GM18909 (cell line): ENCODE data around the gene ARL13B.
"Not testable (repeated sequence)": the region's sequence is repeated elsewhere in the genome, so short reads cannot be mapped to it uniquely, and the experiment has no call there.

Source experiments
- ATAC-seq: cut with Tn5 transposase; IDR thresholded peaks from one replicate; pipeline ENCODE4 v1.9.1; 2021; ENCODE audit warnings: mild to moderate bottlenecking; ENCODE audit not compliant: unreplicated experiment, poor library complexity

ARL13B gene

GRCh38 chr3:93979850-93980676 is at the start of gene ARL13B:
Gene ARL13B, plus strand, starts transcription at chr3:93980155. Its CDS starts 269 bp downstream, at chr3:93980424.
- ATAC-seq, result peak; percentile 100

- no peak for ATAC-seq
Measured at GRCh38 chr3:93931597-93932229, 48.2 kb upstream of the ARL13B start.

- no peak for ATAC-seq
Measured at GRCh38 chr3:93934366-93935046, 45.4 kb upstream of the ARL13B start.

- no peak for ATAC-seq
Measured at GRCh38 chr3:93936549-93936948, 43.4 kb upstream of the ARL13B start.

GRCh38 chr3:93937485-93937884 is 42.5 kb upstream of the ARL13B start:
- ATAC-seq, result not testable (repeated sequence)

GRCh38 chr3:93949958-93950357 is 30.0 kb upstream of the ARL13B start:
- not testable (repeated sequence) for ATAC-seq

- ATAC-seq, result no peak
Measured at GRCh38 chr3:93961026-93961425, 18.9 kb upstream of the ARL13B start.

GRCh38 chr3:93961489-93961888 is 18.5 kb upstream of the ARL13B start:
- no peak for ATAC-seq

GRCh38 chr3:93962798-93963197 is 17.2 kb upstream of the ARL13B start:
- no peak for ATAC-seq

- ATAC-seq, result not testable (repeated sequence)
Measured at GRCh38 chr3:93965106-93965505, 14.8 kb upstream of the ARL13B start.

GRCh38 chr3:93969443-93969842 is 10.5 kb upstream of the ARL13B start:
- ATAC-seq, result no peak

- no peak for ATAC-seq
Measured at GRCh38 chr3:93969997-93970396, 10.0 kb upstream of the ARL13B start.

- ATAC-seq, result peak; percentile 90
Measured at GRCh38 chr3:93973131-93974126, 6.5 kb upstream of the ARL13B start, which contains the start of gene PROS1. Gene PROS1, minus strand, starts transcription at chr3:93973896. Its CDS starts 147 bp downstream, at chr3:93973749.

GRCh38 chr3:93981649-93982048 is 1.7 kb downstream of the ARL13B start:
- no peak for ATAC-seq

GRCh38 chr3:93983408-93983807 is 3.5 kb downstream of the ARL13B start:
- no peak for ATAC-seq

- no peak for ATAC-seq
Measured at GRCh38 chr3:93984618-93985017, 4.7 kb downstream of the ARL13B start.

- ATAC-seq, result no peak
Measured at GRCh38 chr3:93988283-93988682, 8.3 kb downstream of the ARL13B start.

GRCh38 chr3:93988764-93989163 is 8.8 kb downstream of the ARL13B start:
- no peak for ATAC-seq

GRCh38 chr3:93989241-93989640 is 9.3 kb downstream of the ARL13B start:
- ATAC-seq, result no peak

GRCh38 chr3:93991631-93992030 is 11.7 kb downstream of the ARL13B start:
- no peak for ATAC-seq
